Lower lobe of right lung (tissue), 2 donors: ENCODE measurements around the gene ETS1. TPM values are rescaled to one million over a fixed set of nuclear protein-coding genes. Genes with fewer than 3 reads are reported as not detected.

ENCODE experiments used
- ATAC-seq, 2 donors: fragments of 200-7000 bp; cut with Tn5 transposase; one replicate each; pipeline ENCODE4 v1.9.1; 2020 to 2022; ENCODE audit warnings: mild to moderate bottlenecking in 2 of 2, moderate library complexity in 2 of 2
- DNase-seq: peaks from one replicate; pipeline ENCODE4 v3.0.0-alpha.2; 2020
- H3K27ac ChIP-seq: fragments of 200-600 bp; one replicate; pipeline ENCODE4 v1.8.0; 2022
- H3K27me3 ChIP-seq: fragments of 200-600 bp; one replicate; pipeline ENCODE4 v1.8.0; 2022; ENCODE audit warnings: low read depth
- H3K36me3 ChIP-seq: fragments of 200-600 bp; one replicate; pipeline ENCODE4 v1.8.0; 2022; ENCODE audit warnings: mild to moderate bottlenecking
- H3K4me1 ChIP-seq: fragments of 200-600 bp; one replicate; pipeline ENCODE4 v1.8.0; 2022
- H3K4me3 ChIP-seq: fragments of 200-600 bp; one replicate; pipeline ENCODE4 v1.8.0; 2022; ENCODE audit warnings: mild to moderate bottlenecking
- H3K9me3 ChIP-seq: fragments of 200-600 bp; one replicate; pipeline ENCODE4 v1.8.0; 2022
- CTCF ChIP-seq: fragments of 200-600 bp; IDR thresholded peaks from one replicate; pipeline ENCODE4 v1.8.0; 2022; ENCODE audit warnings: antibody characterized with exemption, mild to moderate bottlenecking
- intact Hi-C: fragments of 100-400 bp; cut with DNase I; formaldehyde crosslinking; loops from one replicate; pipeline ENCODE4 v1.11.0; 2022
- total RNA-seq: library from RNA; stranded (reverse); fragmentation: NEBNext Ultra II Directional; extraction: Animal tissue kit (Norgen Biotek cat#: 25700); gene quantifications from one replicate; pipeline ENCODE4 v1.2.1, GENCODE V29; 2021
- donor health status: DM: no; HTN: yes; CAD: no; lungs with severe emphysema.

ETS1 gene
- total RNA-seq, 1 donor from 2014 or later = 123 TPM

DNA sequence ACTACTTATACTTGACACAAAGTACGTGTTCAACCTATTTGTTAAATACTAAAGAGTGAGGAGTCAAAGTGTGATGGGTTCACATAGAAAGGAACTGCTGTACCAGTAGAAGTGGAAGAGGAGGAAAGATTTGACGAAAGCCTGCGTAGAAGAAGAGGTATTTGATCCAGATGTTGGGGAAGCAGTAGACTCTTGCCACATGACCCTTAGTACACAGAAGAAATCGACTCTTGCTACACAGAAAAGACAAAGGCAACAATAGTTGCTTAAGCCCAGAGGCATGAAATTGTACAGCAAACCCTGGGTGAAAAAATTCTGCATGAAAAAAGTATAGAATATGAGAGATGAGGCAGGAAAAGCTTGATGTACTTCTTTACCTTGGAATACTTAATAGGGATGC, 152.9 kb downstream of the ETS1 start:
- intact Hi-C loops = no loop called here
- Histone ChIP-seq H3K4me1 (no peaks in the 10 kb centered on the region), H3K27me3 (no peaks in the 10 kb centered on the region), H3K27ac (no peak overlapping the region), H3K9me3 (no peaks in the 10 kb centered on the region), H3K4me3 (no peak overlapping the region), H3K36me3 (no peaks in the 10 kb centered on the region)
- TF ChIP-seq CTCF = no peak
- no peak for DNase-seq
- ATAC-seq = no peak

GRCh38 chr11:128432926-128433325, 154.4 kb downstream of the ETS1 start:
- Histone ChIP-seq H3K9me3 (no peaks in the 10 kb centered on the region), H3K27me3 (no peaks in the 10 kb centered on the region), H3K4me3 (no peak overlapping the region), H3K27ac (no peak overlapping the region), H3K4me1 (no peaks in the 10 kb centered on the region), H3K36me3 (no peaks in the 10 kb centered on the region)
- TF ChIP-seq CTCF = no peak
- DNase-seq (no peak), ATAC-seq (no peak)
- intact Hi-C loops = no loop called here

GRCh38 chr11:128431931-128432330, 155.4 kb downstream of the ETS1 start:
- H3K27me3 ChIP-seq = no peaks in the 10 kb centered on the region
- H3K4me1 ChIP-seq = no peaks in the 10 kb centered on the region
- intact Hi-C loops = no loop called here
- no peak overlapping the region for H3K27ac ChIP-seq
- H3K36me3 ChIP-seq = no peaks in the 10 kb centered on the region
- H3K9me3 ChIP-seq = no peaks in the 10 kb centered on the region
- ATAC-seq = no peak
- no peak for DNase-seq
- TF ChIP-seq CTCF = no peak
- H3K4me3 ChIP-seq = no peak overlapping the region

- H3K9me3 ChIP-seq = no peaks in the 10 kb centered on the region
- no peak overlapping the region for H3K4me3 ChIP-seq
- intact Hi-C loops = no loop called here
- DNase-seq = no peak
- no peaks in the 10 kb centered on the region for H3K27me3 ChIP-seq
- peaks cover 14% of the 10 kb centered on the region for H3K4me1 ChIP-seq
- no peak overlapping the region for H3K27ac ChIP-seq
- H3K36me3 ChIP-seq = no peaks in the 10 kb centered on the region
- TF ChIP-seq CTCF = no peak
- no peak for ATAC-seq
Measured at GRCh38 chr11:128428935-128429334, 158.4 kb downstream of the ETS1 start.

- H3K36me3 ChIP-seq = no peaks in the 10 kb centered on the region
- no peak for TF ChIP-seq CTCF
- H3K27ac ChIP-seq = peak overlapping the region; percentile 73
- H3K4me1 ChIP-seq = peaks cover 24% of the 10 kb centered on the region
- no peaks in the 10 kb centered on the region for H3K27me3 ChIP-seq
- H3K9me3 ChIP-seq = no peaks in the 10 kb centered on the region
- intact Hi-C loops = no loop called here
- DNase-seq (no peak), ATAC-seq (peak; percentile 68 to 74)
- no peak overlapping the region for H3K4me3 ChIP-seq
Measured at GRCh38 chr11:128424851-128425285, 162.5 kb downstream of the ETS1 start.

DNA sequence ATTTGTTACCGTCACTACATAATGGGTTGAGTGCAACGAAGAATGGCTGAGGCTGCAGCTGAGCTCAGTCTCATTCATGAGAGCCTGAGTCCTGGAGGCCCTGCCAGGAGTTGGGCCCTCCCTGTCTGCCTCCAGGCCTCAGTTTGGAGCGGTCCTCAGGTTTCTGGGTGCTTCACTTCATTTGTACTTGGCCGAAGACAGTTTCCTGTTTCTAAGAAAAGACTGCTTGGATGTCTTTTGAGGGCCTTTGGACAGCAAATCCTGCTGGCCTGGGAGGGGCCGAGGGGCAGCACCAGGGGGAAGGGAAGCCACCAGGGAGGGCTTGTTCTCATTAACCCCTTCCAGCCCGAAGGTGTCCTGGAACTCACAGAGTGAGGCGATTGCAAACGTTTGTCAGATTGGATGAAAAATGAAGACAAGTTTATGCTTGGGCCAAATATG, 163.1 kb downstream of the ETS1 start:
- H3K36me3 ChIP-seq = no peaks in the 10 kb centered on the region
- no peak for TF ChIP-seq CTCF
- DNase-seq = no peak
- no peak overlapping the region for H3K4me3 ChIP-seq
- intact Hi-C loops = no loop called here
- peak overlapping the region; percentile 73 for H3K27ac ChIP-seq
- no peaks in the 10 kb centered on the region for H3K9me3 ChIP-seq
- ATAC-seq = peak; percentile 61 to 64
- H3K4me1 ChIP-seq = peaks cover 24% of the 10 kb centered on the region
- no peaks in the 10 kb centered on the region for H3K27me3 ChIP-seq
